GM06990 (cell line): ENCODE measurements around the gene ATP2A1.

Experiments used
- DNase-seq: peaks from one replicate; pipeline ENCODE4 v3.0.0-alpha.2; 2011; ENCODE audit not compliant: insufficient read length; ENCODE audit errors: extremely low read depth
- H3K27me3 ChIP-seq: replicated peaks from 2 replicates; pipeline ENCODE4 v1.6.0; 2011; ENCODE audit warnings: low read length; ENCODE audit not compliant: control insufficient read depth, insufficient read depth
- H3K36me3 ChIP-seq: 2 replicates; pipeline ENCODE4 v1.5.1; 2011; ENCODE audit warnings: low read length; ENCODE audit not compliant: control insufficient read depth, insufficient read depth
- H3K4me3 ChIP-seq: replicated peaks from 2 replicates; pipeline ENCODE4 v1.5.1; 2011; ENCODE audit warnings: low read depth, mild to moderate bottlenecking, control low read depth, low read length
- TF ChIP-seq, protein P1 (sequence below): IDR thresholded peaks from 2 replicates; pipeline ENCODE4 v1.5.1; 2011; ENCODE audit warnings: low read length, control low read depth, mild to moderate bottlenecking, inconsistent platforms; ENCODE audit not compliant: insufficient read depth, poor library complexity, severe bottlenecking

Gene ATP2A1

DNA sequence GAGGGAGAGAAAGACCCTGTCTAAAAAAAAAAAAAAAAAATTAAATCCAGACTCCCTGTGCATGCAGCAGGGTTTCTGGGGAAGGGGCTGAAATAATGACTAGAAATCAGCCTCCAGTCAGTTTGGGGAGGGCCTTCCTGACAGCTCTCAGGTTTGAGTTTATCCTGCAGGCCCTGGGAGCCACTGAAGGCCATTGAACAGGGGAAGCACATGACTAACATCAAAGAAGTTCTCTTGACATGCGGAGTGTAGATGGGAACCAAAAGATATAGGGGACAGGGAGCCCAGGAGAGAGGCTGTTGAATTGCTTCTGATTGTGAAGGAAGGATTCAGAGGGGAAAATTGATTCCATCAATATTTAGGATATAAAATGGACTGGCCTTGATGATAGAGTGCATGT lies 49.5 kb downstream of the ATP2A1 start:
- no peak for DNase-seq
- Histone ChIP-seq H3K36me3 (no peaks in the 10 kb centered on the region), H3K4me3 (no peak overlapping the region), H3K27me3 (no peaks in the 10 kb centered on the region)
- TF ChIP-seq, protein P1, sequence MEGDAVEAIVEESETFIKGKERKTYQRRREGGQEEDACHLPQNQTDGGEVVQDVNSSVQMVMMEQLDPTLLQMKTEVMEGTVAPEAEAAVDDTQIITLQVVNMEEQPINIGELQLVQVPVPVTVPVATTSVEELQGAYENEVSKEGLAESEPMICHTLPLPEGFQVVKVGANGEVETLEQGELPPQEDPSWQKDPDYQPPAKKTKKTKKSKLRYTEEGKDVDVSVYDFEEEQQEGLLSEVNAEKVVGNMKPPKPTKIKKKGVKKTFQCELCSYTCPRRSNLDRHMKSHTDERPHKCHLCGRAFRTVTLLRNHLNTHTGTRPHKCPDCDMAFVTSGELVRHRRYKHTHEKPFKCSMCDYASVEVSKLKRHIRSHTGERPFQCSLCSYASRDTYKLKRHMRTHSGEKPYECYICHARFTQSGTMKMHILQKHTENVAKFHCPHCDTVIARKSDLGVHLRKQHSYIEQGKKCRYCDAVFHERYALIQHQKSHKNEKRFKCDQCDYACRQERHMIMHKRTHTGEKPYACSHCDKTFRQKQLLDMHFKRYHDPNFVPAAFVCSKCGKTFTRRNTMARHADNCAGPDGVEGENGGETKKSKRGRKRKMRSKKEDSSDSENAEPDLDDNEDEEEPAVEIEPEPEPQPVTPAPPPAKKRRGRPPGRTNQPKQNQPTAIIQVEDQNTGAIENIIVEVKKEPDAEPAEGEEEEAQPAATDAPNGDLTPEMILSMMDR = no peak

DNA sequence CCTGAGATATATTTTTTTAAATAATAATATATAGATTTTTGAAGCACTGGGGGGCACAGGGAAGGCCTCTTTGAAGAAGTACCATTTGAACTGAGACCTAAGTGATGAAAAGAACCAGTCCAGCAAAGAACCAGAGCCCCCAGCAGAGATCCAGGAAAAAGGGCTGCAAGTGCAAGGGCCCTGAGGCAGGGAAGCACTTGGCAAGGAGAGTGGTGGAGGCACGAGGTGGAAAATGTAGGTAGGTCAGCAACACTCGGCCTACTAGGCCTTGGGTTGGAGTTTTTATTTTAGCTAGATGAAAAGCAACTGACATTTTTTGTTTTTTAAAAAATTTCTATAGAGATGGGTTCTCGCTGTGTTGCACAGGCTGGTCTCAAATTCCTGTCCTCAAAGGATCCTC lies 51.9 kb downstream of the ATP2A1 start:
- Histone ChIP-seq H3K27me3 (no peaks in the 10 kb centered on the region), H3K4me3 (no peak overlapping the region), H3K36me3 (peaks cover 9% of the 10 kb centered on the region)
- TF ChIP-seq, protein P1 = no peak
- no peak for DNase-seq

DNA sequence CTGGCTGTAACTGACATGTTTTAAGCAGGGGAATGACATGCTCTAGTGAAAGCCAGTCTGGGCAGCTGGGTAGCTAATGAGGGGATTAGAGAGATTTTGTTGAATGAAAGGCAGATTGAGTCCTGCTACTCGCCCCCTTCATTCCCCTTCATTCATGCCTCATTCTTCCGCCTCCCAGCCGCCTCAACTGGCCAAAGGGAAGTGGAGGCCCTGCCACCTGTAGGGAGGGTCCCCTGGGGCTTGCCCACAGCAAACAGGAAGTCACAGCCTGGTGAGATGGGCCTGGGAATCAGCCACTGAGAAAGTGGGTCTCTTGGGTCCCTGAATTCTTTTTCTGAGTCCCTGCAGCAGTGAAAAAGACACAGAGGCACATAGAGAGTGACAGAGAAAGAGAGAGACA lies 52.4 kb downstream of the ATP2A1 start:
- TF ChIP-seq, protein P1 = no peak
- DNase-seq = peak; percentile 49

GRCh38 chr16:28931801-28932225 lies 53.5 kb downstream of the ATP2A1 start, which contains the start of gene CD19:
CD19 (plus strand) TSS chr16:28931971; CDS start chr16:28932001, 30 bp downstream.
- H3K36me3 ChIP-seq = peaks cover 15% of the 10 kb centered on the region
- H3K4me3 ChIP-seq = peak within 1 kb of the TSS; percentile 88
- TF ChIP-seq, protein P1 = no peak
- no peaks in the 10 kb centered on the region for H3K27me3 ChIP-seq
- DNase-seq = peak; percentile 74

More for the DNA sequence above, 52.4 kb downstream of the ATP2A1 start:
- no peak overlapping the region; the same call in 1 of the 2 replicates for H3K4me3 ChIP-seq
- H3K36me3 ChIP-seq = peaks cover 11% of the 10 kb centered on the region
- H3K27me3 ChIP-seq = no peaks in the 10 kb centered on the region

DNA sequence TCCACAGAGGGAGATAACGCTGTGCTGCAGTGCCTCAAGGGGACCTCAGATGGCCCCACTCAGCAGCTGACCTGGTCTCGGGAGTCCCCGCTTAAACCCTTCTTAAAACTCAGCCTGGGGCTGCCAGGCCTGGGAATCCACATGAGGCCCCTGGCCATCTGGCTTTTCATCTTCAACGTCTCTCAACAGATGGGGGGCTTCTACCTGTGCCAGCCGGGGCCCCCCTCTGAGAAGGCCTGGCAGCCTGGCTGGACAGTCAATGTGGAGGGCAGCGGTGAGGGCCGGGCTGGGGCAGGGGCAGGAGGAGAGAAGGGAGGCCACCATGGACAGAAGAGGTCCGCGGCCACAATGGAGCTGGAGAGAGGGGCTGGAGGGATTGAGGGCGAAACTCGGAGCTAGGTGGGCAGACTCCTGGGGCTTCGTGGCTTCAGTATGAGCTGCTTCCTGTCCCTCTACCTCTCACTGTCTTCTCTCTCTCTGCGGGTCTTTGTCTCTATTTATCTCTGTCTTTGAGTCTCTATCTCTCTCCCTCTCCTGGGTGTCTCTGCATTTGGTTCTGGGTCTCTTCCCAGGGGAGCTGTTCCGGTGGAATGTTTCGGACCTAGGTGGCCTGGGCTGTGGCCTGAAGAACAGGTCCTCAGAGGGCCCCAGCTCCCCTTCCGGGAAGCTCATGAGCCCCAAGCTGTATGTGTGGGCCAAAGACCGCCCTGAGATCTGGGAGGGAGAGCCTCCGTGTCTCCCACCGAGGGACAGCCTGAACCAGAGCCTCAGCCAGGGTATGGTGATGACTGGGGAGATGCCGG lies 54.3 kb downstream of the ATP2A1 start:
- no peak for DNase-seq

More for the DNA sequence above, 54.3 kb downstream of the ATP2A1 start:
- TF ChIP-seq, protein P1 = peak; percentile 30
- Histone ChIP-seq H3K4me3 (peak overlapping the region; percentile 88), H3K27me3 (no peaks in the 10 kb centered on the region), H3K36me3 (peaks cover 21% of the 10 kb centered on the region)
